ENCODE results near the gene GRIA3. TPM values are rescaled to one million over a fixed set of nuclear protein-coding genes. Genes with fewer than 3 reads are reported as not detected.
"Not testable (repeated sequence)": the region's sequence is repeated elsewhere in the genome, so short reads cannot be mapped to it uniquely, and the experiment has no call there.

GRIA3 gene
- total RNA-seq, 4 donors from 2014 or later: 0.19 to 1.1 (median 0.55) TPM

DNA sequence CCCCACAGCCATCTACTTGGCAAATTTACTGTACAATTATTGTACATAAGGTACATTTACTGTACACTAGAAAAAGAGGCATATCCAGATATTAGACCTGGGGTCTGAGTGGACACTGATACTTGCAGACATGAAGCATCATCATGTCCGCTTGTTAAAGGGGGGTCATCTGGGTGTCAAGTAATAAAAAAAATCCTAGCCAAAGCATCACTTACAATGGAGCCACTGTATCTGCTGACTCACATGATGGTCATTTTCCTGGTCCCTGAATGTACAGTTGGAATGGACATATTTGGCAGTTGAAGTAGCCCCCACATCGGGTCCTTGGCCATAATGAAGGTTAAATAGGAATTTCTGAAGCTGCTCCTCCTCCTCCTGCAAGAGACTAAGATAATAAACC, 320.0 kb downstream of the GRIA3 start:
- ATAC-seq (ENCODE audit: low FRiP score): no peak
- DNase-seq (ENCODE audit: low spot score): no peak

DNA sequence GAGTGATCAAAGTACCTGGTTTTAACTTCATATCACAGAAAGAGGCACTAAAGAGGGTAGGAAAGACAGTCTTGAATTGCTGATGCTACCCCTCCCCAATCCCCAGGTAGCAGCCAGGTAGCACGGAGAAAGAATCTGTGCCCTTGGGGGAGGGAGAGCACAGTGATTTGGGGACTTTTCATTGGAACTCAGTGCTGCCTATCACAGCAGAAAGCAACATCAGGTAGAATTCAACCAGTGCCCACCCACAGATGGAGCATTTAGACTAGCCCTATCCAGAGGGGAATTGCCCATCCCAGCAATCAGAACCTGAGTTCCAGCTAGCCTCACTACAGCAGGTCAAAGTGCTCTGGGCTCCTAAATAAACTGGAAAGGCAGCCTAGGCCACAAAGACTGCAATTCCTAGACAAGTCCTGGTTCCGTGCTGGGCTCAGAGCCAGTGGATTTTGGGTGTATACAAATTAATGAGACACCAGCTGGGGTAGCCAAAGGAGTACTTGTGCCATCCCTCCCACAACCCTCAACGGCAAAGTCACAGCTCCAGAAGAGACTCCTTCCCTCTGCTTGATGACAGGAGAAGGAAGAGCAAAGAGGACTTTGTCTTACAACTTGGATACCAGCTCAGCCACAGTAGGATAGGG, 320.7 kb downstream of the GRIA3 start:
- DNase-seq (ENCODE audit: low spot score) (no peak), ATAC-seq (ENCODE audit: low FRiP score) (no peak)
- TF ChIP-seq, protein P1, sequence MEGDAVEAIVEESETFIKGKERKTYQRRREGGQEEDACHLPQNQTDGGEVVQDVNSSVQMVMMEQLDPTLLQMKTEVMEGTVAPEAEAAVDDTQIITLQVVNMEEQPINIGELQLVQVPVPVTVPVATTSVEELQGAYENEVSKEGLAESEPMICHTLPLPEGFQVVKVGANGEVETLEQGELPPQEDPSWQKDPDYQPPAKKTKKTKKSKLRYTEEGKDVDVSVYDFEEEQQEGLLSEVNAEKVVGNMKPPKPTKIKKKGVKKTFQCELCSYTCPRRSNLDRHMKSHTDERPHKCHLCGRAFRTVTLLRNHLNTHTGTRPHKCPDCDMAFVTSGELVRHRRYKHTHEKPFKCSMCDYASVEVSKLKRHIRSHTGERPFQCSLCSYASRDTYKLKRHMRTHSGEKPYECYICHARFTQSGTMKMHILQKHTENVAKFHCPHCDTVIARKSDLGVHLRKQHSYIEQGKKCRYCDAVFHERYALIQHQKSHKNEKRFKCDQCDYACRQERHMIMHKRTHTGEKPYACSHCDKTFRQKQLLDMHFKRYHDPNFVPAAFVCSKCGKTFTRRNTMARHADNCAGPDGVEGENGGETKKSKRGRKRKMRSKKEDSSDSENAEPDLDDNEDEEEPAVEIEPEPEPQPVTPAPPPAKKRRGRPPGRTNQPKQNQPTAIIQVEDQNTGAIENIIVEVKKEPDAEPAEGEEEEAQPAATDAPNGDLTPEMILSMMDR (IDR thresholded peaks at IDR 0.05): no peak

More for the DNA sequence above, 320.0 kb downstream of the GRIA3 start:
- TF ChIP-seq, protein P1 (IDR thresholded peaks at IDR 0.05): no peak

DNA sequence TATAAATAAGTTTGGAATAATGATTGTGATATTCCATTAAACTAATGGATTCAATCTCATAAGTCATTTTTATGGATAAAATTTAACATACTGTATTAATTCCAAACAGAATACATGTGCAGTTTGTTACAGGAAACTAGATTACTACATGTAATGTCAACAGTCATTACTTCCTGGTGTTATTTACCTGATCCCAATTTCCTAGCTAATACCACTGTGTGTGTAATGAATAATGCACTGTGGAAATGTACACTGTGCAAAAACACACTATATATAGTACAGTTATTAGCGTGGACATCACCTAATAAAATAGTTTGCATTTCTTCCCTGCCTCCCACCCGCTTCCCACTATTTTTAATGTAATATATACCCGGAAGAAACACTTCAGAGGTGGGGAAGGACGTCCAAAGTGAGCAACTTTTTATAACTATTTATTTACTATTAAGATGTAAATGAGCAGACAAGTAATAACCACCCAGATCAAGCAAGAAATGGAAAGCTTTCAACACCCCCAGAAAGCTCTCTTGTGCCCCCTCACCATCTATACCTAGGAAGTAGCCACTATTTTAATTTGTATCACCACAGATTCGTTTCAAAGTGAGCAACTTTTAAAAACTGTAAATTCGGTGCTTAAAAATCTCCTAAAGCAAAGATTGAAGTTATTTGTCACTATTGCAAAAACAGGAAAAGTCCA, 329.7 kb downstream of the GRIA3 start:
- no peak for DNase-seq (ENCODE audit: low spot score)
- TF ChIP-seq, protein P1 (IDR thresholded peaks at IDR 0.05): no peak
- no peak for ATAC-seq (ENCODE audit: low FRiP score)

DNA sequence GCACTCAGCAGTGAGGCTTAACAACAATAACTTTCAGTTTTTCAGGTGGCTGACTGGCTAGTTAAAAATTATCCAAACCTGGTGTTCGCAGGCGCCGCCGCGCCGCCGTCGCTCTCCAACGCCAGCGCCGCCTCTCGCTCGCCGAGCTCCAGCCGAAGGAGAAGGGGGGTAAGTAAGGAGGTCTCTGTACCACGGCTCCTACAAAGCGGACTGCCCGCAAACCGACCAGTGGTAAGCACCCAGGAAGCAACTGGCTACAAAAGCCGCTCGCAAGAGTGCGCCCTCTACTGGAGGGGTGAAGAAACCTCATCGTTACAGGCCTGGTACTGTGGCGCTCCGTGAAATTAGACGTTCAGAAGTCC, 330.2 kb downstream of the GRIA3 start:
- not testable (repeated sequence) for DNase-seq (ENCODE audit: low spot score); ATAC-seq (ENCODE audit: low FRiP score)

DNA sequence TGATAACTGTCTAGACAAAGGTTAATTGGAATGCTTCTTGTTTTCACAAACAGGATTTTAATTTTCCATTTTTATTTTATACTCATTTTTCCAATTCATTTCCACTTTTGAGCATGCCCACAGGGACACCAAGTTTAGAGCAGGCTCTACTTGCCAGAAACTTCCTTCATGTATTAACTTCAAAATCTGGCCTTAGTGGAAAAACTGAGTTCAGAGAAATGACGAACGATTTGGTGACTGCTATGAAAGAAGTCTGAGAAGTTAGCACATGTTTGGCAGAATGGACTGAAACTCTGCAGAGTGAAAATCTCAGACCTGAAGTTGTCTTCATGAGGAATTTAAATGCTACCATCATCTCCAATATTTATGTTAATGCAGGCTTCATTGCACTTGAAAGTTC, 334.7 kb downstream of the GRIA3 start:
- no peak for DNase-seq (ENCODE audit: low spot score)
- TF ChIP-seq, protein P1 (IDR thresholded peaks at IDR 0.05): no peak
- no peak for ATAC-seq (ENCODE audit: low FRiP score)

DNA sequence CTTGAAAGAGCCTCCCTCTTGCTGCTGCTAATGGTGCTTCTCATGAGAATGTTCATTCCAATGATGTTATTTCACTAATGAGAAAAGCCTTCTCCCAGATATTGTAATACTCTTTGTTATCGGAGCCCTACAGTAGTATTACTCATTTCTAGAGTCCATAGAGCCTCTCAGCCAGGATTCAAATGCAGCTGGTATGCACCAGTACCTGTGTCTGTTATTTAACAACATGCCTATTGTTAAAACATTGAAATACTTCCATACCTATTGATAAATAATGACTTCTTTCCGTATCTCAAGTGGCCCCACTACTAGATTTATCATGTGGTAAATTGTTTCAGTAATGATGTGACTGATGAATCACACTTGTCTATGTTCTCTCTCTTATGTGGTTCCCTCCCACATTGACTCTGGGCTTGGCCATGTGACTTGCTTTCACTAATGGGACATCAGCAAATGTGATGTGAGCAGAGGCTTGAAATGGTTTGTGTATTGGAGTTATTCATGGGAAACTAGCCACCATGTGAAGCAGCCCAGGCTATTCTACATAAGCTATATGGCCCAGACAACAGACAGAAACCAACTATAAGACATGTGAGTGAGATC, 341.1 kb downstream of the GRIA3 start:
- DNase-seq (ENCODE audit: low spot score) (no peak), ATAC-seq (ENCODE audit: low FRiP score) (no peak)
- TF ChIP-seq, protein P1 (IDR thresholded peaks at IDR 0.05): no peak

DNA sequence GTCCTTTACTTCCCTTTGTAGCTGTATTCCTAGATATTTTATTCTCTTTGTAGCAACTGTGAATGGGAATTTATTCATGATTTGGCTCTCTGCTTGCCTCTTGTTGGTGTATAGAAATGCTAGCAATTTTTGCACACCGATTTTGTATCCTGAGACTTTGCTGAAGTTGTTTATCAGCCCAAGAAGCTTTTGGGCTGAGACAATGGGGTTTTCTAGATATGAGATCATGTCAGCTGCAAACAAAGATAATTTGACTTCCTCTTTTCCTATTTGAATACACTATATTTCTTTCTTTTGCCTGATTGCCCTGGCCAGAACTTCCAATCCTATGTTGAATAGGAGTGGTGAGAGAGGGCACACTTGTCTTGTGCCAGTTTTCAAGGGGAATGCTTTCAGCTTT, 346.6 kb downstream of the GRIA3 start:
- DNase-seq (ENCODE audit: low spot score); ATAC-seq (ENCODE audit: low FRiP score): not testable (repeated sequence)
